ENCODE data around the gene RAD50. TPM values are rescaled to one million over a fixed set of nuclear protein-coding genes. Genes with fewer than 3 reads are reported as not detected.

RAD50 gene
- total and polyA plus RNA-seq, 7 donors = 6.0 to 34.6 (median 20.0) TPM

DNA sequence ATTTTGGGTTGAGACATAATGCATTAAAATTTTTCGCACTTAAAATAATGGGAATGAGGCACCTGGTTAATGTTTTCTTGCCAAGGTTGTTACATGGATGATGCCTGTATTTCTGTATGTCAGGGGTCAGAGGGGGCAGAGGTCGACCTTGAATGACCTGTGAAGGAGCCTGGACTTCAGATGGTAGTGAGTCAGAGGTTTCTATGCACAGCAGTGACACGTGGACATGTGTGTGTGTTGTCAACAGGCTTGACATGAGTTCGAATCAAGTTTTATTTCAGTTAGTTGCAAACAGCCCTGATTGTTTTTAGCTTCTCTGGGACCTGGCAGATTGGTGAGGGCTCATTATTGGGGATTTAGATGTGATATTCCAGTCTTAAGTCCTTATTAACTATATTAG, 17.1 kb upstream of the RAD50 start:
- TF ChIP-seq, protein P1, sequence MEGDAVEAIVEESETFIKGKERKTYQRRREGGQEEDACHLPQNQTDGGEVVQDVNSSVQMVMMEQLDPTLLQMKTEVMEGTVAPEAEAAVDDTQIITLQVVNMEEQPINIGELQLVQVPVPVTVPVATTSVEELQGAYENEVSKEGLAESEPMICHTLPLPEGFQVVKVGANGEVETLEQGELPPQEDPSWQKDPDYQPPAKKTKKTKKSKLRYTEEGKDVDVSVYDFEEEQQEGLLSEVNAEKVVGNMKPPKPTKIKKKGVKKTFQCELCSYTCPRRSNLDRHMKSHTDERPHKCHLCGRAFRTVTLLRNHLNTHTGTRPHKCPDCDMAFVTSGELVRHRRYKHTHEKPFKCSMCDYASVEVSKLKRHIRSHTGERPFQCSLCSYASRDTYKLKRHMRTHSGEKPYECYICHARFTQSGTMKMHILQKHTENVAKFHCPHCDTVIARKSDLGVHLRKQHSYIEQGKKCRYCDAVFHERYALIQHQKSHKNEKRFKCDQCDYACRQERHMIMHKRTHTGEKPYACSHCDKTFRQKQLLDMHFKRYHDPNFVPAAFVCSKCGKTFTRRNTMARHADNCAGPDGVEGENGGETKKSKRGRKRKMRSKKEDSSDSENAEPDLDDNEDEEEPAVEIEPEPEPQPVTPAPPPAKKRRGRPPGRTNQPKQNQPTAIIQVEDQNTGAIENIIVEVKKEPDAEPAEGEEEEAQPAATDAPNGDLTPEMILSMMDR (IDR thresholded peaks at IDR 0.05) = no peak
- TF ChIP-seq POLR2A (IDR thresholded peaks at IDR 0.05) = no peak
- no peak for TF ChIP-seq EP300 (IDR thresholded peaks at IDR 0.05)
- TF ChIP-seq POLR2AphosphoS5 (IDR thresholded peaks at IDR 0.05) = no peak
- intact Hi-C loops (cut with DNase I) = no loop called here

DNA sequence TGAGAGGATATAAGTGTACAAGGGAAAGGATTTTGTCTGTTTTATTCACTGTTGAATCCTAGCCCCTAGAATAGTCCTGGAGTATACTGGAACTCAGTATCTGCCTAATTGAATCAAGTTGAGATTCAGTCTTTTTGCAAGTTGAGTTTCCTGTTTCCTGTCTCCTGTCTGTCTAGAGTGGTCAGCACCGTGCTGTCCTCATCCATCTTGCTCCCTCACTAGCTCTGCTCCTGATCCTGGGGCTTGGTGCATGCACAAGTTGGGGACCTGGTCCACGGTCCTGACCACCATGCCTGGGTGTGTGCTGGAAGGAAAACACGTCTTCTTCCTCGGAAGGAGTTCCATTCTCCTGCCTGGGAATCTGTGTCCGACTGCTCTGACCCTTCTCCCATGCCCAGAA, 16.6 kb upstream of the RAD50 start:
- 83 to 87% methylated on average over 5 of the region's 5 CpGs for WGBS, 2 donors
- Histone ChIP-seq H3K4me1 (no peaks in the 10 kb centered on the region), H3K4me3 (no peak overlapping the region), H3K36me3 (no peaks in the 10 kb centered on the region), H3K9me3 (no peaks in the 10 kb centered on the region), H3K27ac (no peak overlapping the region), H3K27me3 (no peaks in the 10 kb centered on the region)
- TF ChIP-seq EP300 (IDR thresholded peaks at IDR 0.05) = no peak
- TF ChIP-seq POLR2A (IDR thresholded peaks at IDR 0.05) = no peak
- no peak for TF ChIP-seq POLR2AphosphoS5 (IDR thresholded peaks at IDR 0.05)
- TF ChIP-seq, protein P1 (IDR thresholded peaks at IDR 0.05) = no peak
- no peak for DNase-seq
- intact Hi-C loops (cut with DNase I) = no loop called here

More for the DNA sequence above, 17.1 kb upstream of the RAD50 start:
- Histone ChIP-seq H3K27me3 (no peaks in the 10 kb centered on the region), H3K4me1 (no peaks in the 10 kb centered on the region), H3K27ac (no peak overlapping the region), H3K36me3 (no peaks in the 10 kb centered on the region), H3K4me3 (no peak overlapping the region), H3K9me3 (no peaks in the 10 kb centered on the region)
- DNase-seq = no peak
- WGBS, 2 donors = 65 to 79% methylated on average over 4 of the region's 4 CpGs

DNA sequence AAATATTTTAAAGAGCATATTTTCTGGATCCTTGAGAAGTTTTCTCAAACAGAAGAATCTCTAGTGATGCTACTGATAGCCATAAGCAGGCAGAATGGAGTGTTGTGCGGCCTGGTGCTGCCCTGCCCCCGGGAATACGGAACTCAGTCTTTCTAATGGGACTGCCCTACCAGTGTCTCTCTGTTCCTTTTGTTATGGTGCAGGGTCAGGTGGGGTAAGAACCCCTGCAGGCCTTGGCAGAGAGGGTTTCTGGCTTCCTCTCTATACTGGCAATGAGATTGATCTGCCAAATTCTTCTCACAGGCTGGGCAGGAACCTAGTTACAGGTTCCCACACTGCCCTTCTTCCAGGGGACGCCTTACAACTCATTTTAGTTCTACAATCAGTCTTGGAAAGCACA, 16.0 kb upstream of the RAD50 start:
- Histone ChIP-seq H3K36me3 (no peaks in the 10 kb centered on the region), H3K4me1 (no peaks in the 10 kb centered on the region), H3K9me3 (no peaks in the 10 kb centered on the region), H3K27ac (no peak overlapping the region), H3K4me3 (no peak overlapping the region), H3K27me3 (no peaks in the 10 kb centered on the region)
- 92 to 97% methylated on average over 4 of the region's 4 CpGs for WGBS, 2 donors
- TF ChIP-seq EP300 (IDR thresholded peaks at IDR 0.05) (no peak), POLR2A (IDR thresholded peaks at IDR 0.05) (no peak), POLR2AphosphoS5 (IDR thresholded peaks at IDR 0.05) (no peak)
- TF ChIP-seq, protein P1 (IDR thresholded peaks at IDR 0.05) = no peak
- intact Hi-C loops (cut with DNase I) = no loop called here
- DNase-seq = no peak

GRCh38 chr5:132543472-132544201, 13.1 kb upstream of the RAD50 start, which contains the start of gene IL5:
IL5 (minus strand) TSS chr5:132543522; CDS start chr5:132543478, 44 bp downstream.
- H3K27me3 ChIP-seq = no peaks in the 10 kb centered on the region
- WGBS, 2 donors = 82 to 83% methylated on average over 7 of the region's 7 CpGs
- H3K27ac ChIP-seq = no peak within 1 kb of the TSS
- TF ChIP-seq EP300 (IDR thresholded peaks at IDR 0.05) (no peak), POLR2AphosphoS5 (IDR thresholded peaks at IDR 0.05) (no peak), POLR2A (IDR thresholded peaks at IDR 0.05) (no peak)
- TF ChIP-seq, protein P1 (IDR thresholded peaks at IDR 0.05) = no peak
- no peaks in the 10 kb centered on the region for H3K9me3 ChIP-seq
- intact Hi-C loops (cut with DNase I) = no loop called here
- DNase-seq = no peak
- H3K36me3 ChIP-seq = no peaks in the 10 kb centered on the region
- no peak within 1 kb of the TSS for H3K4me3 ChIP-seq
- H3K4me1 ChIP-seq = no peaks in the 10 kb centered on the region
